Keratinocyte (primary cell): ENCODE measurements around the gene MYO1H.

Source experiments
- EZH2 ChIP-seq: IDR thresholded peaks from one replicate; pipeline ENCODE4 v1.6.1; 2012; ENCODE audit warnings: inconsistent platforms, mild to moderate bottlenecking, low read length, moderate library complexity
- TF ChIP-seq, protein P1 (sequence below), 3 experiments: IDR thresholded peaks in 1 of 3; conservative IDR thresholded peaks in 1 of 3; optimal IDR thresholded peaks in 1 of 3; 2 replicates in 2 of 3; 3 replicates in 1 of 3; pipeline versions ENCODE3 to v1.5.1; 2011; ENCODE audit warnings: low read length in 3 of 3, mild to moderate bottlenecking in 3 of 3, moderate library complexity in 2 of 3, control low read depth in 1 of 3, inconsistent platforms in 1 of 3; ENCODE audit not compliant: insufficient read depth in 2 of 3; ENCODE audit errors: extremely low read depth in 1 of 3

DNA sequence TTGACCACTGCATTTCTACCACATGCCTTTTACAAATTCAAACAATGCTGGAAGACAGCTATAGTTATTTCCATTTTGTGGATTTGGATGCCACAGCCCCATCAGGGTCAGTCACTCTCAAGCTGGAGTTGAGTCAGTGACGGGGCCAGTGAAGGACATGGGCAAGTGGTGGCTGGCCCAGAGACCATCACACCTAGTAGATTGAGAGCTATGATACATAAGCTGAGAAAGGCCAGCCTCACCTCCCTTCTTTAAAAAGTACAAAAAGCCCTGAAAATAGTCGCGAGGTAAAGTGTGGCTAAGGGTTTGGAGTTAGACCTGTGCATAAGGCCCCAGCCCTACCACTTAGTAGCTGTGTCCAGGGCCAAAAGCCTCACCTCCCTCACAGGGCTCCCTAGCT lies 125.3 kb downstream of the MYO1H start:
- no peak for TF ChIP-seq EZH2
- TF ChIP-seq, protein P1, sequence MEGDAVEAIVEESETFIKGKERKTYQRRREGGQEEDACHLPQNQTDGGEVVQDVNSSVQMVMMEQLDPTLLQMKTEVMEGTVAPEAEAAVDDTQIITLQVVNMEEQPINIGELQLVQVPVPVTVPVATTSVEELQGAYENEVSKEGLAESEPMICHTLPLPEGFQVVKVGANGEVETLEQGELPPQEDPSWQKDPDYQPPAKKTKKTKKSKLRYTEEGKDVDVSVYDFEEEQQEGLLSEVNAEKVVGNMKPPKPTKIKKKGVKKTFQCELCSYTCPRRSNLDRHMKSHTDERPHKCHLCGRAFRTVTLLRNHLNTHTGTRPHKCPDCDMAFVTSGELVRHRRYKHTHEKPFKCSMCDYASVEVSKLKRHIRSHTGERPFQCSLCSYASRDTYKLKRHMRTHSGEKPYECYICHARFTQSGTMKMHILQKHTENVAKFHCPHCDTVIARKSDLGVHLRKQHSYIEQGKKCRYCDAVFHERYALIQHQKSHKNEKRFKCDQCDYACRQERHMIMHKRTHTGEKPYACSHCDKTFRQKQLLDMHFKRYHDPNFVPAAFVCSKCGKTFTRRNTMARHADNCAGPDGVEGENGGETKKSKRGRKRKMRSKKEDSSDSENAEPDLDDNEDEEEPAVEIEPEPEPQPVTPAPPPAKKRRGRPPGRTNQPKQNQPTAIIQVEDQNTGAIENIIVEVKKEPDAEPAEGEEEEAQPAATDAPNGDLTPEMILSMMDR (optimal IDR thresholded peaks at IDR 0.05 in 1 of 3, IDR thresholded peaks at IDR 0.05 in 1 of 3, conservative IDR thresholded peaks at IDR 0.05 in 1 of 3; ENCODE audit: extremely low read depth in 1 of 3, insufficient read depth in 2 of 3, low read length in 3 of 3), result no peak
